Measurements from ENCODE around the gene MEX3B.
A peak's percentile ranks its signal among the peaks of the same experiment; 100 is the strongest.

The MEX3B gene

DNA sequence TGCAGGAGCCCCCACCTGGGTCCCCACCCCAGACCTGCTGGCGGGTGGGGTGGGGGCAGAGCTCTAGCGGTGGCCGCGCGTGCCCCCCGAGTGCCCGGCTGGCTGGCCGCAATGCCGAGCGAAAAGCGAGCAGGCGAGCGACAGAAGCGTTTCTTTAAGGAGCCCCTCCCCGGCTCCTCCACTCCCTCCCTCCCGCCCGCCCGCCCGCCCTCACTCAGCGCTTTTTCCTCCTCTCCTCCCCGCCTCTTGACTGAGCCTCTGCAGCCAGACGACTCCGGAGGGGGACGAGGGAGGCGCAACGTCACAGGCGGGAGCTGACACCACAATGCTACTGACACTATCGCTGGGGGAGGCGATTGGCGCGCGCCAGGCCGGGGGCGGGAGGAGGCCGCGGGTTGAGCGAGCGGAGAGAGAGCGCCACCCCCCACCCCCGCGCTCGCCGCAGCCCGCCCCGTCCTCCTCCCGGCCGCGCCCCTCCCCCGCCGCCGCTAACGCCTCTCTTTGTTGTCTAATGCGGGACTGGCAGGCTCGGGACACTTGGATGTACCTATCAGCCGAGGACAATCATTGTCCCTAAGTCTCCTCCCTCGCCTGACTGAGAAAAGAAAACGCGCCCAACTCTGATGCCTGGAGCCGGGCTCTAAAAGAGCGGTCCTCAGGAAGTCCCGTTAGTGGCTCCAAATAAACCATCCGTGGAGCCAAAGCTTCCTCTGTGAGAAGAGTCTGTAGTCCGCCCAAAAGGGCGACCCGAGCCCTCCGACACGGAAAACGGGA lies at the start of gene MEX3B:
Gene MEX3B (minus strand): TSS at position 127 of the 774 bp plus-strand sequence. CDS start 313 bp downstream, outside the sequence.
- DNase-seq (ENCODE audit: low read depth): peak; percentile 97
- TF ChIP-seq, protein P1, sequence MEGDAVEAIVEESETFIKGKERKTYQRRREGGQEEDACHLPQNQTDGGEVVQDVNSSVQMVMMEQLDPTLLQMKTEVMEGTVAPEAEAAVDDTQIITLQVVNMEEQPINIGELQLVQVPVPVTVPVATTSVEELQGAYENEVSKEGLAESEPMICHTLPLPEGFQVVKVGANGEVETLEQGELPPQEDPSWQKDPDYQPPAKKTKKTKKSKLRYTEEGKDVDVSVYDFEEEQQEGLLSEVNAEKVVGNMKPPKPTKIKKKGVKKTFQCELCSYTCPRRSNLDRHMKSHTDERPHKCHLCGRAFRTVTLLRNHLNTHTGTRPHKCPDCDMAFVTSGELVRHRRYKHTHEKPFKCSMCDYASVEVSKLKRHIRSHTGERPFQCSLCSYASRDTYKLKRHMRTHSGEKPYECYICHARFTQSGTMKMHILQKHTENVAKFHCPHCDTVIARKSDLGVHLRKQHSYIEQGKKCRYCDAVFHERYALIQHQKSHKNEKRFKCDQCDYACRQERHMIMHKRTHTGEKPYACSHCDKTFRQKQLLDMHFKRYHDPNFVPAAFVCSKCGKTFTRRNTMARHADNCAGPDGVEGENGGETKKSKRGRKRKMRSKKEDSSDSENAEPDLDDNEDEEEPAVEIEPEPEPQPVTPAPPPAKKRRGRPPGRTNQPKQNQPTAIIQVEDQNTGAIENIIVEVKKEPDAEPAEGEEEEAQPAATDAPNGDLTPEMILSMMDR (conservative IDR thresholded peaks at IDR 0.05; ENCODE audit: control insufficient read depth, insufficient read depth, low read depth, low read length): no peak
- H3K4me3 ChIP-seq (ENCODE audit: control insufficient read depth, low read depth, low read length): peak within 1 kb of the TSS; percentile 70

DNA sequence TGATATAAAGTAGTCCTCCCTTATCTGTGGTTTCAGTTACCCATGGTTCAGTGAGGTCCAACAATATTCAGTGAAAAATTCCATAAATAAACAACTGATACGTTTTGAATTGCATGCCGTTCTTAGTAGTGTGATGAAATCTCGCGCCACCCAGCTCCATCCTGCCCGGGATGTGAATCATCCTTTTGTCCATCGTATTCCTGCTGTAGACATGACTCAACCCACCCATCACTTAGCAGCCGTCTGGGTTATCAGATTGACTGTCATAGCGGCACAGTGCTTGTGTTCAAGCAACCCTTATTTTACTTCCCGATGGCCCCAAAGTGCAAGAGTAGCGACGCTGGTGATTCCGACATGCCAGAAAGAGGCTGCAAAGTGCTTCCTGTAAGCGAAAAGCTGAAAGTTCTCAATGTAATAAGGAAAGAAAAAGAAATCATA lies 48.0 kb upstream of the MEX3B start:
- no peak overlapping the region for H3K4me3 ChIP-seq (ENCODE audit: control insufficient read depth, low read depth, low read length)
- DNase-seq (ENCODE audit: low read depth): peak; percentile 90
- TF ChIP-seq, protein P1 (conservative IDR thresholded peaks at IDR 0.05; ENCODE audit: control insufficient read depth, insufficient read depth, low read depth, low read length): no peak

DNA sequence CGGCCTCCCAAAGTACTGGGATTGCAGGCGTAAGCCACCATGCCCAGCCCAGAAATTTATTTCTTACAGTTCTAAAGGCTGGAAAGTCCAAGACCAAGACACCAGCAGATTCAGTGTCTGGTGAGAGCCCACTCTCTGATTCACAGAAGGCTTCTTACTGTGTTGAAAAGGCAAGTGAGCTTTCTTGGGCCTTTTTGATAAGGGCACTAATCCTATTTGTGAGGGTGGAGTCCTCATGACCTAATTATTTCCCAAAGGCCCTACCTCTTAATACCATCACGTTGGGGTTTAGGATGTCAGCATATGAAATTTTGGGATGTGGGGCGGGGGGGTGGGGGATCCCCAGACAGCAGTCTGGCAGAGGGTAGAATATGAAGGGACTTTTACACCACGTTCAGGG lies 47.5 kb upstream of the MEX3B start:
- no peak overlapping the region for H3K4me3 ChIP-seq (ENCODE audit: control insufficient read depth, low read depth, low read length)
- TF ChIP-seq, protein P1 (conservative IDR thresholded peaks at IDR 0.05; ENCODE audit: control insufficient read depth, insufficient read depth, low read depth, low read length): no peak
- no peak for DNase-seq (ENCODE audit: low read depth)

DNA sequence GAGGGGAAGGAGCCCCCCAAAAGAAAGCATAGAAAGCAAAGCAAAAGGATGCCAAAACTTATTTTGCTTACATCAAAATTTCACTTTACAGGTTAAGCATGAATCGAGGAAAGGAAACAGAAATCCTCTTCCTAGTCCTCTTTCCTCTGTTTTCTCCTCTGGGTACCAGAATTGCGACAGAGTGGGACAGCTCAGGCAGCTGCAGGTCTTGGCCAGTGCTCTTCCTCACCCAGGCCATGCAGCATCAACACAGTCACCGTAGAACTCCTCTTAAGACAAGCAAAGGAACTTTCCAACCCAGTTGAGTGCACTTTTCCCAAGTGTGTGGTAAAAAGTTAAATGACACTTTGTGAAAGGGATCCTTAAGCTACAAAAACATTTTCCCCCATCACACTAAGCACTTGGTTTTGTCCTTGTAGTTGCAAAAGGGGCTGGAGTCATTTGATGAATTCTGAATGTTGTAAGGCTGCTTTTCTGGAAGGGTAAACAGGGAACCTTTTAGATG lies 45.9 kb upstream of the MEX3B start:
- no peak overlapping the region for H3K4me3 ChIP-seq (ENCODE audit: control insufficient read depth, low read depth, low read length)
- no peak for DNase-seq (ENCODE audit: low read depth)
- TF ChIP-seq, protein P1 (conservative IDR thresholded peaks at IDR 0.05; ENCODE audit: control insufficient read depth, insufficient read depth, low read depth, low read length): no peak

DNA sequence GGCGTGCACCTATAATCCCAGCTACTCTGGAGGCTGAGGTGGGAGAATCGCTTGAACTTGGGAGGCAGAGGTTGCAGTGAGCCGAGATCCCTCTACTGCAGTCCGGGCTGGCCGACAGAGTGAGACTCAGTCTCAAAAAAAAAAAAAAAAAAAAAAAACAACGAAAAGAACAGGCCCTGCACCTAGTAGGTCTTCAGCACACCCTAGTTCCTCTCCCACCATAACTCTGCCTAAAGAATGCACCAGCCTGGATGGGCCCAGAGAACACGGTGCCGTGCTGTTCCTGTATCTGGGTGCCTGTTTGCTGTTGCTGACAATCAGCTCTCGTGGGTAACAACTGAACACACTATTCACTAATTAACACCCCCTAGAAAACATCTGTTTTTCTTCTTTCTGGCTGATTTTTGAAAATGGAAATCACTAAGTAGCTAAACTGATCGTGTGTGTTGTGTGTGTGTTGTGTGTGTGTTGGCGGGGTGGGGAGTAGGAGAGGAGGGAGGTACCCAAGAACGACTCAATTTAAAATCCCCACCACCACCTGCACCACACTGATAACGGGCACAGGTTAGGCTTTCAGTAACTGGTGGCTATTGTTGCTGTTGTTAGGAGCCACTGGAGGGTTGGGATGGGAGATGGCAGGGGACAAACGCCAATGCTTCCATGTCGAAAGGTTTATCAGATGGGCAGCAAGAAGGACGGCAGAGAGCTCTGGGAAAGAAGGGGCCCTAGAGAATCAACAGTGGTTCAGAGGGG lies 40.6 kb upstream of the MEX3B start:
- DNase-seq (ENCODE audit: low read depth): no peak
- TF ChIP-seq, protein P1 (conservative IDR thresholded peaks at IDR 0.05; ENCODE audit: control insufficient read depth, insufficient read depth, low read depth, low read length): no peak
- no peak overlapping the region for H3K4me3 ChIP-seq (ENCODE audit: control insufficient read depth, low read depth, low read length)

DNA sequence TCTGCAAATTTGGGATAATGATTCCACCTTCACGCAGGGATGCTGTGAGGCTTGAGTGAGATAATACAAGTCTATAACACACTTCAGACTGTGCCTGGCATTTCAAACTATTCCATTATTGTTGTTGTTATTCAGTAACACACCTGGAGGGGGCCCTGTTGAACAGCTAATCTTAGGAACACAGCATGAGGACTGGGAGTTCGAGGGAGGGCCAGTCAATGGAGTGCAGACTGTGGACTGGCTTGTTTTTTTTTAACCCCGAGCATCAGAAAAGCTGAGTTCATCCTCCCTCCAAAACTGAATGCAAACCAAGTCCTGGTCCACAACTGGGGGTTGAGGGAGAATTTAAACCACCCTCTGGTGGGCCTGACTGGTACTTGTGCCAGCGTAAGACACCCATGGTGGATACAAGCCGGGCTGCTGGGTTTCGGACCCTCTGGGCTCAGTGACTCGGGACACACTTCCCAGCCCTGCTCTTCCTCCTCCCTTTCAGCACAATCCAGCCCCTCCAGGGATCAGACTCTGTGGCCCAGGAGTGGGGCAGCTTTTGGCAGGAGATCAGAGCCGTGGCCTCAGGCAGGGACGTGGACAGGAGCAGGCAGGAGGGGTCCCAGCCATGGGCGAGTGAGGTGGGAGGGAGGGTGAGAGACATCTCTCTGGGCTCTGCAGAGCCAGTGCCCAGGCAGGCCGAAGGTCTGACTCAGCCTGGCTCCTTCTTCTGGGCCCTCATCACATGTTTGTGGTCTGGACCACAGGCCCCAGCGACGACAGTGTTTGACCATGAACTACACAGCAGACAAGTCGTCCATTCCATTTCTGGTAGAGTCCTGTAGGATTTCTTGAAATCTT lies 36.3 kb upstream of the MEX3B start:
- TF ChIP-seq, protein P1 (conservative IDR thresholded peaks at IDR 0.05; ENCODE audit: control insufficient read depth, insufficient read depth, low read depth, low read length): peak; percentile 26
- no peak overlapping the region for H3K4me3 ChIP-seq (ENCODE audit: control insufficient read depth, low read depth, low read length)
- peak; percentile 77 for DNase-seq (ENCODE audit: low read depth)
